ENCODE data around the gene PRDM9. TPM values are rescaled to one million over a fixed set of nuclear protein-coding genes. Genes with fewer than 3 reads are reported as not detected.
"Not testable (repeated sequence)": the region's sequence is repeated elsewhere in the genome, so short reads cannot be mapped to it uniquely, and the experiment has no call there.

Gene PRDM9
- total RNA-seq, 1 donor from 2014 or later, result not detected

GRCh38 chr5:23522553-23522952 lies 15.1 kb downstream of the PRDM9 start:
- DNase-seq (ENCODE audit: low read depth, low spot score), result no peak
- H3K4me3 Mint-ChIP-seq, result no peak overlapping the region
- TF ChIP-seq, protein P1, sequence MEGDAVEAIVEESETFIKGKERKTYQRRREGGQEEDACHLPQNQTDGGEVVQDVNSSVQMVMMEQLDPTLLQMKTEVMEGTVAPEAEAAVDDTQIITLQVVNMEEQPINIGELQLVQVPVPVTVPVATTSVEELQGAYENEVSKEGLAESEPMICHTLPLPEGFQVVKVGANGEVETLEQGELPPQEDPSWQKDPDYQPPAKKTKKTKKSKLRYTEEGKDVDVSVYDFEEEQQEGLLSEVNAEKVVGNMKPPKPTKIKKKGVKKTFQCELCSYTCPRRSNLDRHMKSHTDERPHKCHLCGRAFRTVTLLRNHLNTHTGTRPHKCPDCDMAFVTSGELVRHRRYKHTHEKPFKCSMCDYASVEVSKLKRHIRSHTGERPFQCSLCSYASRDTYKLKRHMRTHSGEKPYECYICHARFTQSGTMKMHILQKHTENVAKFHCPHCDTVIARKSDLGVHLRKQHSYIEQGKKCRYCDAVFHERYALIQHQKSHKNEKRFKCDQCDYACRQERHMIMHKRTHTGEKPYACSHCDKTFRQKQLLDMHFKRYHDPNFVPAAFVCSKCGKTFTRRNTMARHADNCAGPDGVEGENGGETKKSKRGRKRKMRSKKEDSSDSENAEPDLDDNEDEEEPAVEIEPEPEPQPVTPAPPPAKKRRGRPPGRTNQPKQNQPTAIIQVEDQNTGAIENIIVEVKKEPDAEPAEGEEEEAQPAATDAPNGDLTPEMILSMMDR (conservative IDR thresholded peaks at IDR 0.05), result no peak
- no peak overlapping the region for H3K27ac Mint-ChIP-seq (ENCODE audit: unreplicated experiment)
- peaks cover 13% of the 10 kb centered on the region for H3K9me3 Mint-ChIP-seq
- no peaks in the 10 kb centered on the region for H3K27me3 Mint-ChIP-seq (ENCODE audit: low read depth)
- no peaks in the 10 kb centered on the region for H3K4me1 Mint-ChIP-seq
- H3K36me3 Mint-ChIP-seq (ENCODE audit: low read depth), result no peaks in the 10 kb centered on the region

DNA sequence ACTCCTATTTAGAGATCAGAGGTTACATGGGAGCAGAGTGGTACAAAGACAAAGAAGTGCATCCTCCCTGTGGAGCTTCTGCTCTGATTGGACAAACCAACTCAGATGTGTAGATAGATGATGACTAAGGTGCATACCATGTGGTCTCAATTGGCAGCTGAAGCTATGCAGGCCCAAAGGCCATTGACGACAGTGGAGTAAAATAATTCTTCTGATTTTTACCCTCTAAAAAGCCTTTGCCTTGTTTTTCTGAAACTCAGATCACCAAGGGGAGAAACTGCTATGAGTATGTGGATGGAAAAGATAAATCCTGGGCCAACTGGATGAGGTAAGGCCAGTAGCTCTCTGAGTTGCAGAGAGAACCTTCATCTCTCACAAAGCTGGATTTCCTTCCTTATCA lies 15.6 kb downstream of the PRDM9 start:
- TF ChIP-seq, protein P1 (conservative IDR thresholded peaks at IDR 0.05), result no peak
- H3K4me3 Mint-ChIP-seq, result no peak overlapping the region
- no peak for DNase-seq (ENCODE audit: low read depth, low spot score)
- H3K4me1 Mint-ChIP-seq, result no peaks in the 10 kb centered on the region
- H3K27me3 Mint-ChIP-seq (ENCODE audit: low read depth), result no peaks in the 10 kb centered on the region
- peaks cover 16% of the 10 kb centered on the region for H3K9me3 Mint-ChIP-seq
- no peak overlapping the region for H3K27ac Mint-ChIP-seq (ENCODE audit: unreplicated experiment)
- H3K36me3 Mint-ChIP-seq (ENCODE audit: low read depth), result no peaks in the 10 kb centered on the region

- Mint-ChIP-seq H3K4me3 (no peak overlapping the region), H3K4me1 (no peaks in the 10 kb centered on the region), H3K9me3 (peaks cover 23% of the 10 kb centered on the region), H3K27me3 (ENCODE audit: low read depth) (no peaks in the 10 kb centered on the region), H3K27ac (ENCODE audit: unreplicated experiment) (peak overlapping the region; percentile 10), H3K36me3 (ENCODE audit: low read depth) (no peaks in the 10 kb centered on the region)
- no peak for DNase-seq (ENCODE audit: low read depth, low spot score)
- TF ChIP-seq, protein P1 (conservative IDR thresholded peaks at IDR 0.05), result no peak
Measured at GRCh38 chr5:23523998-23524397, 16.6 kb downstream of the PRDM9 start.

DNA sequence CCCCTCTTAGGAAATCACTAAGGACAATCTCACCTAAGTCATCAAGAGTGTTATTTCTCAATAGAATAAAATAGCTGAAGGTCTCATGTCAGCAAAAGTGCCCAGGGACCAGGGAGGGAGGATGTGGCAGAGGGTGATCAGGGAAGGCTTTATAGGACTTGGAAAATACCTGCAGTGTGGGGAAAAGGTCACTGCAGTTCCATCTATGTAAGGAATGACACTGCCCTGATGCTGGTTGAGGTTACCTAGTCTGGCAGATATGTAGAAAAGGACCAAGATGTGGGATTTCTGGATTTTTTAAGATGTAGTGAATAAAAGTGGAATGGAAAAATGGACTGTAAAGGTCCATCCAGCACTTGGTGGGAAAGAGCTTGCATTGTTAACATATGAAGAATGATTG lies 18.3 kb downstream of the PRDM9 start:
- DNase-seq (ENCODE audit: low read depth, low spot score), result no peak
- Mint-ChIP-seq H3K27ac (ENCODE audit: unreplicated experiment) (no peak overlapping the region), H3K36me3 (ENCODE audit: low read depth) (no peaks in the 10 kb centered on the region), H3K4me1 (no peaks in the 10 kb centered on the region), H3K27me3 (ENCODE audit: low read depth) (no peaks in the 10 kb centered on the region), H3K9me3 (peaks cover 23% of the 10 kb centered on the region), H3K4me3 (no peak overlapping the region)
- TF ChIP-seq, protein P1 (conservative IDR thresholded peaks at IDR 0.05), result no peak

- not testable (repeated sequence) for DNase-seq (ENCODE audit: low read depth, low spot score); H3K4me3 Mint-ChIP-seq; H3K27ac Mint-ChIP-seq (ENCODE audit: unreplicated experiment); H3K4me1 Mint-ChIP-seq; H3K27me3 Mint-ChIP-seq (ENCODE audit: low read depth); H3K36me3 Mint-ChIP-seq (ENCODE audit: low read depth)
- peaks cover 23% of the 10 kb centered on the region for H3K9me3 Mint-ChIP-seq
Measured at GRCh38 chr5:23526616-23527015, 19.2 kb downstream of the PRDM9 start.

DNA sequence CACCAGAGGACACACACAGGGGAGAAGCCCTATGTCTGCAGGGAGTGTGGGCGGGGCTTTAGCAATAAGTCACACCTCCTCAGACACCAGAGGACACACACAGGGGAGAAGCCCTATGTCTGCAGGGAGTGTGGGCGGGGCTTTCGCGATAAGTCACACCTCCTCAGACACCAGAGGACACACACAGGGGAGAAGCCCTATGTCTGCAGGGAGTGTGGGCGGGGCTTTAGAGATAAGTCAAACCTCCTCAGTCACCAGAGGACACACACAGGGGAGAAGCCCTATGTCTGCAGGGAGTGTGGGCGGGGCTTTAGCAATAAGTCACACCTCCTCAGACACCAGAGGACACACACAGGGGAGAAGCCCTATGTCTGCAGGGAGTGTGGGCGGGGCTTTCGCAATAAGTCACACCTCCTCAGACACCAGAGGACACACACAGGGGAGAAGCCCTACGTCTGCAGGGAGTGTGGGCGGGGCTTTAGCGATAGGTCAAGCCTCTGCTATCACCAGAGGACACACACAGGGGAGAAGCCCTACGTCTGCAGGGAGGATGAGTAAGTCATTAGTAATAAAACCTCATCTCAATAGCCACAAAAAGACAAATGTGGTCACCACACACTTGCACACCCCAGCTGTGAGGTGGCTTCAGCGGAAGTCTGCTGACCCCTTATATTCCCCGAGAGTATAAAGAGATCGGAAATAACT lies 20.0 kb downstream of the PRDM9 start:
- H3K4me1 Mint-ChIP-seq; H3K27ac Mint-ChIP-seq (ENCODE audit: unreplicated experiment); H3K27me3 Mint-ChIP-seq (ENCODE audit: low read depth): not testable (repeated sequence)

More for the DNA sequence above, 20.0 kb downstream of the PRDM9 start:
- H3K9me3 Mint-ChIP-seq, result peaks cover 20% of the 10 kb centered on the region
- H3K36me3 Mint-ChIP-seq (ENCODE audit: low read depth); DNase-seq (ENCODE audit: low read depth, low spot score); H3K4me3 Mint-ChIP-seq: not testable (repeated sequence)

All from neural crest cell (in vitro differentiated cells).